ENCODE results near the gene TSTD2.
"Not testable (repeated sequence)": the region's sequence is repeated elsewhere in the genome, so short reads cannot be mapped to it uniquely, and the experiment has no call there.

Gene TSTD2

DNA sequence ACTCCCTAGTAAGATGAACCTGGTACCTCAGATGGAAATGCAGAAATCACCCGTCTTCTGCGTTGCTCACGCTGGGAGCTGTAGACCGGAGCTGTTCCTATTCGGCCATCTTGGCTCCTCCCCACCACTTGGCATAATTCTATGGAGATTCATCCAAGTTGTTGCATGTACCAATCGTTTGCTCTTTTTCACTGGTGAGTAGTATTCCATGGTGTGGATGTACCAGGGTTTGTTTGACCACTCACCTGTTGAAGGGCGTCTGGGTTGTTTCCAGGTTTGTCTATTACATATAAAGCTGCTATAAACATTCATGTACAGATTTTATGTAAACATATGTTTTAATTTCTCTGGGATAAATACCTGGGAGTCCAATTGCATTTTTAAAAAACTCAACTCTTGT is 46.3 kb downstream of the TSTD2 start:
- DNase-seq (ENCODE audit: low read depth): not testable (repeated sequence)

- DNase-seq (ENCODE audit: low read depth): not testable (repeated sequence)
These were observed 48.4 kb downstream of the TSTD2 start for GRCh38 chr9:97584778-97585177.

DNA sequence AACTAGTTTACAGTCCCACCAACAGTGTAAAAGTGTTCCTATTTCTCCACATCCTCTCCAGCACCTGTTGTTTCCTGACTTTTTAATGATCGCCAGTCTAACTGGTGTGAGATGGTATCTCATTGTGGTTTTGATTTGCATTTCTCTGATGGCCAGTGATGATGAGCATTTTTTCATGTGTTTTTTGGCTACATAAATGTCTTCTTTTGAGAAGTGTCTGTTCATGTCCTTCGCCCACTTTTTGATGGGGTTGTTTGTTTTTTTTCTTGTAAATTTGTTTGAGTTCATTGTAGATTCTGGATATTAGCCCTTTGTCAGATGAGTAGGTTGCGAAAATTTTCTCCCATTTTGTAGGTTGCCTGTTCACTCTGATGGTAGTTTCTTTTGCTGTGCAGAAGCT is 51.6 kb downstream of the TSTD2 start:
- DNase-seq (ENCODE audit: low read depth): not testable (repeated sequence)

- DNase-seq (ENCODE audit: low read depth): no peak
These were observed 53.3 kb downstream of the TSTD2 start for GRCh38 chr9:97579914-97580313.

DNA sequence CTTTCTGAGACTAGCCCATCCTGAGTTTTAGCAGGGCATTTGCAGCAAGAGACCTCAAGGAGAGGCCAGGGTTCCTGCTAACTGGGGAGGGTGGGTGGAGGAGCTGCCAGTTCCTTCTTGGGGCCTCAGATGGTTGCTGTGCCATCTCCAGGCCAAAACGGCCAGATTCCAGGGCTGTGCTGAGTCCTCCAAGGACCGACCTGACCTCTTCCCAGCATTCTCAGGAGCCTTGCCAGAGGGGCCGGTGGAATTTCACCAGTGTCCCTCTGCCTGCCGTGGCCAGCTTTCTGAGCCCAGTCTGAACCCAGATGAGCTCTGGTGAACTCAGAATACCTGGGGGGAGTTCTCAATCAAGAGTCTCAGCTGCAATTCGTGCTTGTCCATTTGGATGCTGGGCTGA is 54.3 kb downstream of the TSTD2 start:
- no peak for DNase-seq (ENCODE audit: low read depth)

GRCh38 chr9:97577051-97577450 is 56.1 kb downstream of the TSTD2 start:
- no peak for DNase-seq (ENCODE audit: low read depth)

GRCh38 chr9:97575673-97576200 is 57.4 kb downstream of the TSTD2 start:
- no peak for DNase-seq (ENCODE audit: low read depth)

DNA sequence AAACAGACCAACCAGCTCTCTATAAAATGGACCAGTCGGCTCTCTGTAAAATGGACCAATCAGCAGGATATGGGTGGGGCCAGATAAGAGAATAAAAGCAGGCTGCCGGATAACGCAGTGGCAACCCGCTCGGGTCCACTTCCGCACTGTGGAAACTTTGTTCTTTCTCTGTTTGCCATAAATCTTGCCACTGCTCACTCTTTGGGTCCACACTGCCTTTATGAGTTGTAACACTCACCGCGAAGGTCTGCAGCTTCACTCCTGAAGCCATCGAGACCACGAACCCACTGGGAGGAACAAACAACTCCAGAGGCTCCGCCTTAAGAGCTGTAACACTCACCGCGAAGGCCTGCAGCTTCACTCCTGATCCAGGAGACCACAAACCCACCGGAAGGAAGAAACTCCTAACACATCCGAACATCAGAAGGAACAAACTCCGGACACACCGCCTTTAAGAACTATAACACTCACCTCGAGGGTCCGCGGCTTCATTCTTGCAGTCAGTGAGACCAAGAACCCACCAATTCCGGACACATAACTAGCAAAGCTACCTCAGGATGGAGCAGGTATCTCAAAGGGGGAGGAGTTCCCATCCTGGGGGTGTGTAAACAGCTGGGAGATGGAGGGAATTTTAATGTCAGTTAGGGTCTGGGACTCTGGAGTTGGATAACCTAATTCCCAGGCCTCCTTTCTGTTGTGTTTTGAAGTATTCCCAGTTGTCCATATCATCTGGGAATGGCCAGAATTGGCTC is 58.1 kb downstream of the TSTD2 start:
- DNase-seq (ENCODE audit: low read depth): not testable (repeated sequence)

GRCh38 chr9:97574101-97574571 is 59.0 kb downstream of the TSTD2 start:
- not testable (repeated sequence) for DNase-seq (ENCODE audit: low read depth)

DNA sequence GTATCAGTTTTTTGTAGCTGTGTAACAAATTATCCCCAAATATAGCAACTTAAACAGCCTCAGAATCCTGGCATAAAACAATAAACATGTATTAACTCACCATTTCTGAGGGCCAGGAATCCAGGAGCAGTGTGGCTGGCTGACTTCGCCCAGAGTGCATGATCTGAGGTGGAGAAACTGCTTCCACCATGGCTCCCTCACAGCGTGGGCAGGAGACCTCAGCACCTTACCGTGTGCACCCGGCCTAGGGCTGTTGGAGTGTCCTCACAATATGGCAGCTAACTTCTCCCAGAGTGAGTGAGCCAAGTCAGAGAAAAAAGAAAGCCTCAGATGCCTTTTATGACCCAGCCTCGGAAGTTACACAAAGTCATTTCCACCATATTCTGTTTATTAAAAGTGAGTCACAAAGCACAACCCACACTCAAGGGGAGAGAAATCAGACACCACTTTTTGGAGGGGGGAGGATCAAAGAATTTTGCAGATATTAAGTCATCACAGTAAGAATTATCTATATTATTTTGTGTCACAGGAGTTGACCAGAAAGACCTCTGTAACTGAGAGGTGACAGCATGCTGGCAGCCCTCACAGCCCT is 59.6 kb downstream of the TSTD2 start:
- no peak for DNase-seq (ENCODE audit: low read depth)

- DNase-seq (ENCODE audit: low read depth): no peak
These were observed 60.2 kb downstream of the TSTD2 start for GRCh38 chr9:97572892-97573365.

GRCh38 chr9:97572196-97572891 is 60.8 kb downstream of the TSTD2 start:
- no peak for DNase-seq (ENCODE audit: low read depth)

- no peak for DNase-seq (ENCODE audit: low read depth)
These were observed 61.5 kb downstream of the TSTD2 start for GRCh38 chr9:97571664-97572063.

- DNase-seq (ENCODE audit: low read depth): no peak
These were observed 62.3 kb downstream of the TSTD2 start for GRCh38 chr9:97570899-97571298.

- DNase-seq (ENCODE audit: low read depth): no peak
These were observed 64.5 kb downstream of the TSTD2 start for GRCh38 chr9:97568461-97569275.

DNA sequence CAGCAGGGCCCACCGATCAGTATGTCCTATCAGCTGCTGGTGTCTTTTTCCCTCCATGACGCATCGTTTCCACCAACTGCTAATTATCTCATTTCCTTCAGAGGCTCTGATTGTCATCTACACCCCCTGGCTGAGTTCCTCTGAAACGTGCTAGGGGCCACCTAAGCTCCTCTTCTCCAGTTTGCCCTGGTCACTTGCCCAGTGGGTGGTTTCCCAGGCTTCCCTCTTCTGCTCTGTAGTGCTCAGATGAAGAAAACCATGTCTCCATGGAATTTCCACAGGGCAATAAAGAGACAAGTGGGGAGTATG is 65.3 kb downstream of the TSTD2 start:
- no peak for DNase-seq (ENCODE audit: low read depth)

DNA sequence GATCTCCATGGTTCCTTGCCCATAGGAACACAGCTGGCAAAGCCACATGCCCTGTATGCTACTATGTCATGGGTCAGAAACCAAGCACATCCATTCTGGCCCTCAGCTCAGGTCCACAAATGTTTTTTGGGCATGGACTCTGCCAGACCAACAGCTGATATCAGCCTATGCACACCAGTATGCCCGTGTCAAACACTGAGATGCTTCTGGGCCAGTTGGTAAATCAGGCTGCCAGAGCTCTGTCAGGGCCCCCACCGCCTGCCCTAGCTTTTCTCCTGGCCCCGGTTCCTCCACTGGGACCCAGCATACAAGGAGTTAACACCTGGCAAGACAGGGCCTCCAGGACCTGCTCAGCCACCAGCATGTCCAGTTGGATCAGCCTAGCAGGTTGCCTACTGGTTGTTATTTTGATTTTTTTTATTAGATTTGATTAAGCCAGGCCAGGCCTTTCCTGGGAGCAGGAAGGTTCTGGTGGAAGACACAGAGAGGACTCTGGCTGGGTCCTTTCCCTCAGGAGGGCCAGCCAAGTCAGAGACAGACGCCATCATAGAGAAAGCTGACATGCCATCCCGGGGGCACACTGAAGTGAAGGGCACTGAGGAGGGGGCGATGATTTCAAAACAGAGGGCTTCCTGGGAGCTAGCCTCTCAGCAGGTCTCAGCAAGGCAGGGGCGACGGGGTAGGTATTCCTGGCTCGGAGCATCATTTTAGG is 65.8 kb downstream of the TSTD2 start:
- no peak for DNase-seq (ENCODE audit: low read depth)

- no peak for DNase-seq (ENCODE audit: low read depth)
These were observed 67.9 kb downstream of the TSTD2 start for GRCh38 chr9:97565262-97565661.

DNA sequence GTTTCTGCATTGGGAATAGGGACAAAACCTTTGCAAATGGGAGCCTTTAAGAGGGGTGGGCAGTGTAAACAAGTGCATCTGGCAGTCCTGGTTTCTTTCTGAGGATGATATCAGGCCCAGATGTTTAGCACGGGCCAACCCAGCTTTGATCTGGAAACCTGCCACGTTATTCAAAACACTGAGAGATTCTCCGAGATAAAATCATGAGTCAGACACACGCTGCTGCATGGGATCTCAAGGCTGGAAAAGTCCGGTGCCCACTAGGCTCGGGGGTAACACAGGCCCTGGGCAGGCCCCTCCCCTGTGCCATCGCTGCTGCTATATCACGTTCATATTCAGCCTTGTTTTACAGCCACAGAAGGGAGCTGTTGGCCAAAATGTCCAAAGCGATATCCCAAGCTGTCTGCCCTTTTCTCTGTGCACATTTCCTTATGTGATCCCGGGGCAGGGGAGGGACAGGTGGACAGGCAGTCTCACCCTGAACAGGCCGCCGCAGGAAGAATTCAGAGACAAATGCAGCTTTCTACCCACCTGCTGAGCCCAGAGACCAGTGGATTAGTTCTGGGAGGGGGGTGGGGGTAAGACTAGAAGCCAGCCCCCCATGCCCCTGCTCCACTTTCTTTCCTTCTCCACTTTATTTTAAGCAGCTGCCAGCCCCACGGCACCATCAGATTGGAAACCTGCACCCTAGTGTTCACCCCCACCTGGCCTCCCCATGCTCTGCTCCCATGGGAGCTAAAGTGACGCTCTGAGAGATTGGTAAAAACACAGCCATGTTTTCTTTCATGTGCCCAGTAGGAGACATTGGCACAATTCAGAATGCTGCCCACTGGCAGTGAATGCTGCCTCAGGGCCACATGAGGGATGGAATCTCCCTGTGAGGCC is 68.6 kb downstream of the TSTD2 start:
- DNase-seq (ENCODE audit: low read depth): no peak

DNA sequence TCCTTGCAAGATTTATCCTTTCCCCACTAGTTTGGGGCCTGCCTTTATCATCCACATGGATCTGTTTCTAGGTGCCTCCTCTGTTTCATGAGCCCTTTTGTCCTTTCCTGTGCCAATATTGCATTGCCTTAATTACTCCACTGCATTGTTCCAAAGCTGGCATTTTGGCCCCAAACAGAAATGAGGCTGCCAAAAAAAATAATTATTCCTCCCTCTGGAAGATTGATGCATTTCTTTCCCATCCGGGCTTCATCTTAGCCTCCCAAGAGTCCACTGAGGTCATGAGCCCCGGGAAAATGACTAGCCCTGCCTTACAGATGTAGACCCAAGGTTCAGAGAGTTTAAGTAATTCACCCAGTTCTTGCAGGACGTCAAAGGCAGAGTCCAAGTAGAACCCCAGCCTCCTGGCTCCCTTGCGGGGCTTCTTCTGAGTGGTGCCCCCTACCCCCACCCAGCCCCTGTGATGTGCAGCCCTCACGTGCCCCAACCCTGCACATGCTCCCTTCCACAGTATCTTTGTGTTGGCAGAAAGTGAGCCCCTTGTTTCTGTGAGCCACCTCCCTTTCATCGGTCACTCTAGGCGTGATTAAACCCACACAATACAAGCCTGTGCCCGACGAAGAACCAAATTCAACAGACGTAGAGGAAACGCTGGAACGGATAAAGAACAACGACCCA is 69.6 kb downstream of the TSTD2 start:
- DNase-seq (ENCODE audit: low read depth): no peak
